OCI-LY7 (cell line): ENCODE data around the gene E2F3. TPM values are rescaled to one million over a fixed set of nuclear protein-coding genes. Genes with fewer than 3 reads are reported as not detected.

Experiments used
- BruUV-seq: library from RNA; stranded (reverse); fragments of 400-500 nt; replicated peaks from 2 replicates; lab custom pipeline; 2021; lab: Mats Ljungman, UMichigan
- CTCF ChIA-PET: fragments of 300-600 bp; sonication (Branson Sonifier 250); formaldehyde crosslinking; loops from one replicate; lab custom pipeline; 2022; ENCODE audit warnings: antibody characterized with exemption; ENCODE audit not compliant: unreplicated experiment; lab: Charles Lee
- POLR2A ChIA-PET: fragments of 300-600 bp; sonication (Branson Sonifier 250); formaldehyde crosslinking; loops from one replicate; lab custom pipeline; 2022; ENCODE audit warnings: antibody characterized with exemption; lab: Charles Lee
- DNase-seq: peaks from one replicate; pipeline ENCODE4 v3.0.0-alpha.2; 2015; ENCODE audit warnings: low spot score
- H2AFZ ChIP-seq: fragments of 200-600 bp; sonication (generic), shearing (Covaris generic); 2 replicates; pipeline ENCODE4 v1.6.1; 2014; ENCODE audit warnings: mild to moderate bottlenecking, antibody characterized with exemption, low read length, moderate library complexity
- H3K27ac ChIP-seq: fragments of 200-600 bp; sonication (generic); 2 replicates; pipeline ENCODE4 v1.5.1; 2014; ENCODE audit warnings: mixed run types, low read depth, mild to moderate bottlenecking, moderate library complexity, low read length, inconsistent platforms; ENCODE audit not compliant: poor library complexity, severe bottlenecking
- H3K36me3 ChIP-seq: fragments of 200-600 bp; sonication (generic); 2 replicates; pipeline ENCODE4 v1.6.1; 2014; ENCODE audit warnings: mild to moderate bottlenecking, antibody characterized with exemption, low read length, moderate library complexity, mixed read lengths; ENCODE audit not compliant: insufficient read depth
- H3K4me1 ChIP-seq: fragments of 200-600 bp; sonication (generic); 2 replicates; pipeline ENCODE4 v1.5.1; 2014; ENCODE audit warnings: mild to moderate bottlenecking, low read length; ENCODE audit not compliant: insufficient read depth, poor library complexity, severe bottlenecking
- H3K4me2 ChIP-seq: fragments of 200-600 bp; sonication (generic); 2 replicates; pipeline ENCODE4 v1.6.1; 2014; ENCODE audit warnings: mild to moderate bottlenecking, low read length
- H3K4me3 ChIP-seq: fragments of 200-600 bp; sonication (generic); 2 replicates; pipeline ENCODE4 v1.5.1; 2014; ENCODE audit warnings: mild to moderate bottlenecking, low read depth, low read length; ENCODE audit not compliant: poor library complexity, severe bottlenecking
- H3K79me2 ChIP-seq: fragments of 200-600 bp; sonication (generic); 2 replicates; pipeline ENCODE4 v1.6.1; 2016; ENCODE audit warnings: low read depth, mild to moderate bottlenecking, low read length, moderate library complexity, mixed read lengths; ENCODE audit not compliant: insufficient read depth
- H3K9me2 ChIP-seq: fragments of 200-600 bp; sonication (generic); 2 replicates; pipeline ENCODE4 v1.6.1; 2016; ENCODE audit warnings: mild to moderate bottlenecking, low read length, mixed read lengths; ENCODE audit not compliant: insufficient read depth
- H3K9me3 ChIP-seq: fragments of 200-600 bp; sonication (generic); 2 replicates; pipeline ENCODE4 v1.6.1; 2014; ENCODE audit warnings: mild to moderate bottlenecking, mixed run types, low read length, mixed read lengths
- H4K20me1 ChIP-seq: fragments of 200-600 bp; sonication (generic); 2 replicates; pipeline ENCODE4 v1.6.1; 2014; ENCODE audit warnings: mild to moderate bottlenecking, antibody characterized with exemption, low read length, moderate library complexity, mixed read lengths; ENCODE audit not compliant: insufficient read depth
- CTCF ChIP-seq: fragments of 200-600 bp; sonication (generic); conservative IDR thresholded peaks from 2 replicates; pipeline ENCODE4 v1.5.1; 2014; ENCODE audit warnings: mild to moderate bottlenecking, antibody characterized with exemption, low read length, moderate library complexity, mixed read lengths
- EZH2phosphoT487 ChIP-seq: fragments of 200-600 bp; sonication (generic); IDR thresholded peaks from 2 replicates; pipeline ENCODE4 v1.6.1; 2018; ENCODE audit warnings: low read depth, borderline replicate concordance, mild to moderate bottlenecking, mixed run types, antibody characterized with exemption, low read length, moderate library complexity, mixed read lengths
- intact Hi-C: fragments of 100-400 bp; cut with micrococcal nuclease; formaldehyde crosslinking; loops from one replicate; pipeline ENCODE4 v1.10.0; 2022; ENCODE audit not compliant: unreplicated experiment
- total RNA-seq, 2 experiments: library from RNA; depleted of rRNA in 1 of 2; stranded (reverse); fragments of >200 nt in 1 of 2; shearing (Covaris generic) in 1 of 2; gene quantifications; 2 replicates each; pipeline ENCODE4 v1.2.3, GENCODE V29; 2014 to 2022

E2F3 gene
- total RNA-seq, 2 experiments from 2014 or later, result 12.4 to 31.2 TPM

DNA sequence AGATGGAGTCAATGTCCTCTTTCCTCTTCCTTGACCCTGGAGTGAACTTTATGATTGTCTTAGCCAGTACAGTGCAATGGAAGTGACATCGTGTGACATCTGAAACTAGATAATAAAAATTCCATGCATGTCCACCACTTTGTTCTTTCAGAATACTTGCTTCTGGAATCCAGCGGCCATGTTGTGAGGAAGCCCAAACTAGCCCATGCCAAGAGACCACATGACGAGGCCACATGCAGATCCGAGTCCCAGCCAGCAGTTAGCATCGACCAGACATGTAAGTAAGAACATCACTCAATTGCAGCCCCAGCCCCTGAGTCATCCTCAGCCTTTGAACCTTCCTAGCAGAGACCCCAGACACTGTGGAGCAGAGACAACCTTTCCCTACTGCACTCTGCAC lies 48.5 kb upstream of the E2F3 start:
- Histone ChIP-seq H3K79me2 (no peaks in the 10 kb centered on the region), H2AFZ (no peak overlapping the region), H3K9me3 (no peaks in the 10 kb centered on the region), H3K4me2 (no peak overlapping the region), H3K27ac (no peak overlapping the region), H3K9me2 (no peaks in the 10 kb centered on the region), H3K4me1 (no peaks in the 10 kb centered on the region), H3K4me3 (no peak overlapping the region), H3K36me3 (no peaks in the 10 kb centered on the region), H4K20me1 (no peaks in the 10 kb centered on the region)
- no peak for DNase-seq
- BruUV-seq, result no TSS peak
- ChIA-PET POLR2A (interaction anchor here (0.7 kb wide), 1 partner anchor 25 kb away, joined by 4 read pairs; no protein-coding TSS in a partner anchor), CTCF (no interaction called here)
- intact Hi-C loops, result no loop called here
- TF ChIP-seq CTCF, result no peak
- TF ChIP-seq EZH2phosphoT487, result no peak

- Histone ChIP-seq H3K79me2 (no peaks in the 10 kb centered on the region), H4K20me1 (no peaks in the 10 kb centered on the region), H3K4me2 (no peak overlapping the region), H3K36me3 (no peaks in the 10 kb centered on the region), H3K27ac (no peak overlapping the region), H3K4me1 (no peaks in the 10 kb centered on the region), H3K9me2 (no peaks in the 10 kb centered on the region), H2AFZ (no peak overlapping the region), H3K4me3 (no peak overlapping the region), H3K9me3 (no peaks in the 10 kb centered on the region)
- intact Hi-C loops, result no loop called here
- no TSS peak for BruUV-seq
- TF ChIP-seq CTCF, result no peak
- TF ChIP-seq EZH2phosphoT487, result no peak
- ChIA-PET POLR2A (no interaction called here), CTCF (no interaction called here)
- no peak for DNase-seq
Observed at GRCh38 chr6:20354366-20354765, 47.3 kb upstream of the E2F3 start.

GRCh38 chr6:20360471-20361119 lies 41.1 kb upstream of the E2F3 start:
- no peaks in the 10 kb centered on the region for H3K36me3 ChIP-seq
- CTCF ChIA-PET, result no interaction called here
- no peak for DNase-seq
- no peak overlapping the region for H3K4me3 ChIP-seq
- no peak for TF ChIP-seq EZH2phosphoT487
- no peak for TF ChIP-seq CTCF
- no peaks in the 10 kb centered on the region for H3K9me2 ChIP-seq
- no peaks in the 10 kb centered on the region for H4K20me1 ChIP-seq
- no peaks in the 10 kb centered on the region for H3K9me3 ChIP-seq
- intact Hi-C loops, result no loop called here
- no peaks in the 10 kb centered on the region for H3K4me1 ChIP-seq
- H3K4me2 ChIP-seq, result no peak overlapping the region
- no peaks in the 10 kb centered on the region for H3K79me2 ChIP-seq
- no peak overlapping the region for H2AFZ ChIP-seq
- POLR2A ChIA-PET, result no interaction called here
- no peak overlapping the region for H3K27ac ChIP-seq
- no TSS peak for BruUV-seq
